GM21526 (cell line): Measurements from ENCODE around the gene CSTA.
"Not testable (repeated sequence)": the region's sequence is repeated elsewhere in the genome, so short reads cannot be mapped to it uniquely, and the experiment has no call there.

ENCODE experiments used
- ATAC-seq: cut with Tn5 transposase; IDR thresholded peaks from one replicate; pipeline ENCODE4 v1.9.1; 2021; ENCODE audit warnings: moderate library complexity; ENCODE audit not compliant: unreplicated experiment, low FRiP score

CSTA gene

GRCh38 chr3:122318620-122319019 lies 6.4 kb upstream of the CSTA start:
- ATAC-seq, result no peak

DNA sequence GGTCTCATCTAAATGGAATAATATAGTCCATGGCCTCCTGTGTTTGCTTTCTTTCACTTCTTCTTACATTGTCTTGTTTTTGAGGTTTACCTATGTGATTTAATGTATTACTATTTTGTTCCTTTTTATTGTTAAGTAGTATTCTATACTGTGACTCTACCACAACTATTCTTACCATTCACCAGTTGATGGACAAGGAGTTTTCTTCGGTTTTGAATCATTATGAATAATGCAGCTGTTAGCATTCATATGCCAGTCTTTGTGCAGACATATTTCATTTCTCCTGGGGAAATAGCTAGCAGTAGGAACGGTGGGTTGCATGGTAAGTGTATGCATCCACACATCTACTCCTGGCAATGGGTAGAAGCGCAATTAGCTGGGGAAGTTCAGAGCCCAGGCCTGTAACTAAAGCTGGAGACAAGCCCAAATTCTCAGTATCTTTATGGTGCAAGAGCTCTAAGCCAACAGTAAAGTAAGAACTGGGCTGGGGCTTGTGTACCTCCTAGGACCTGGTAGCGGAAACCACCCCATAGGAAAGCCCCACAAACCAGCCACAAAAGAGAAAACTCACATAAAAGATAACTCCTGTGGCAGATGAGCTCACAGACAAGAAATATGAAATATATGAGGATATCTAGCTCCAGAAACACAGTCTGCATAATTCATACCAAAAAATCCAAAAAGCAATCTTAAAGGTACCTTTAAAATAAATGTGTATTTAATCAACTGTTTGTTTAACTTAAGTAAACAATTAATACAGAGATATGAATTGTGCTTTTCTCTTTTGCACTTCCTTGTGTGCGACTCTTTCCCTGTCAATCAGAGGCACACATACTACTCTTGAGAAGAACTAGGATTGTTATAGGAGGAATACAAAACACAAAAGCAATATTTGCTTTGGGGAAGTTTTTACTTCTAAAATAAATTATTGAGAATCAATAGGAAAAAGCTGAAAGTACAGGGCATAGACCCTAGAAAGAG lies 2.7 kb upstream of the CSTA start:
- ATAC-seq, result no peak

DNA sequence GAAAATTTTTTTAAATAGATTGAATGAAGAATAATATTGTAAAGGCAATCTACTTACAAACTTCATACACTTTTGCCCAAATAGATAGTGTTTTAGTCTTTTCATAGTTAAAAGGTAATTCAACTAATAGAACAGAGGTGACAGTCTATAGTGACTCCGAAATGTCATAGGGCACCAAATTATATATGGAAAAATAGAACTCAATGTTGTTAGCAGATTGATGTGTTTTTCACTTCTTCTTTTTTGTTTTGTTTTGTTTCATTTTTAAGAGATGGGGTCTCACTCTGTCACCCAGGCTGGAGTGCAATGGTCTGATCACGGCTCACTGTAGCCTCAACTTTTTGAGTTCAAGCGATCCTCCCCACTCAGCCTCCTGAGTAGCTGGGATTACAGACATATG lies 721 bp downstream of the CSTA start:
- ATAC-seq, result no peak

DNA sequence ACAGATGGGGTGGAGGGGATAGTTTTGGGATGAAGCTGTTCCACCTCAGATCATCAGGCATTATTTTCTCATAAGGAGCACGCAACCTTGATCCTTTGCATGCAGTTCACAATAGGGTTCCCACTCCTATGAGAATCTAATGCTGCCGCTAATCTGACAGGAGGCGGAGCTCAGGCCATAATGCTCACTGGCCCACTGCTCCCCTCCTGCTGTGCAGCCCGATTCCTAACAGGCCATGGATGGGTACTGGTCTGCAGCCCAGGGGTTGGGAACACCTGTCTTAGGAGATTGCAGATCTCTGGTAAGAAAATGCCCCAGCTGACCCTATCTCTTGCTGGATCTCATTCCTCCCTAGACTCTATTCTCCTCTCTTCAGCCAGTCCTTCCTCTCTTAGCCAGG lies 6.8 kb downstream of the CSTA start:
- no peak for ATAC-seq

- ATAC-seq, result no peak
Measured at GRCh38 chr3:122332551-122332950, 7.5 kb downstream of the CSTA start.

GRCh38 chr3:122342803-122343202 lies 17.8 kb downstream of the CSTA start:
- ATAC-seq, result no peak

- ATAC-seq, result no peak
Measured at GRCh38 chr3:122343654-122344053, 18.6 kb downstream of the CSTA start.

DNA sequence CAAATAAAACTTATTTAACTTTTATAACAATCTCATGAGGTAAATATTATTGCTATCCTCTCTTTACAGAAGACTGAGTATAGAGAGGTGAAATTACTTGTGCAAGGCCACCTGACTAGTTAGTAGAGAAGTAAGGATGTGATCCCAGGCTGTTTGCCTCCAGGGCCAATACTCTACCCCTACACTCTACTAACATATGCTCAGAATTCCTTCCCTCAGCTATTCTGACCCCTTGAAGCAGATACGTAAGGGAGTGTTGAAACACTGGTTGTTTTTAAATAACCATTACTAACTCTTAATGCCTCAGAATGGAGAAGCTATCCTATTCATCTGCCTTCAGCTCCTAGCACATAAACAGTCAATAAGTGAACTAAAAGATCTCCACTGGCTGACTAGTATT lies 24.1 kb downstream of the CSTA start:
- no peak for ATAC-seq

- no peak for ATAC-seq
Measured at GRCh38 chr3:122350814-122351418, 25.9 kb downstream of the CSTA start.

- no peak for ATAC-seq
Measured at GRCh38 chr3:122351612-122352011, 26.6 kb downstream of the CSTA start.

GRCh38 chr3:122353215-122353614 lies 28.2 kb downstream of the CSTA start:
- no peak for ATAC-seq

DNA sequence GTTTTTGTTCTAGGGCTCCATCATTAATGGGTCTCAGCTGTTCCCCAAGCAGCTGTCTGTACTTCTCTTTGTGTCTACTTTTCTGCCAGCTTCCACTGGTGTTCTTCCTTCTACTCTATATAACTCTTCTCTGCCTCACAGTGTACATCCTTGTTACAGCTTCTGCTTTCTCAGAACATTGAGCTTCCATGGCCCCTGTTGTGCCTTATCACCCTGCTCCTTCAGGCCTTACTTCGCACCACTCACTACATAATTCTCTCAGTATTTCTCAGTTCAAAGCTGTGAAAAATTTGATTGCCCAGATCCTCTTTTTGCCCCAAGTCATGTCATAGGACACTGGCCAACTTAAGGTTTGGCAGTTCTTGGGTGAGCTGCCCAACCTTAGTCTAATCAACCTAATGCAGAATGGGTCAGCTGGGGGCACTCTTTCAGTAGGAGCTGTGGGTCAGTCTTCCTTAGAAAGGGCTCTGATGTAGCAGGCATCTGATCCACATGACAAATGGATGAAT lies 28.9 kb downstream of the CSTA start:
- no peak for ATAC-seq

GRCh38 chr3:122355612-122356011 lies 30.6 kb downstream of the CSTA start:
- no peak for ATAC-seq

DNA sequence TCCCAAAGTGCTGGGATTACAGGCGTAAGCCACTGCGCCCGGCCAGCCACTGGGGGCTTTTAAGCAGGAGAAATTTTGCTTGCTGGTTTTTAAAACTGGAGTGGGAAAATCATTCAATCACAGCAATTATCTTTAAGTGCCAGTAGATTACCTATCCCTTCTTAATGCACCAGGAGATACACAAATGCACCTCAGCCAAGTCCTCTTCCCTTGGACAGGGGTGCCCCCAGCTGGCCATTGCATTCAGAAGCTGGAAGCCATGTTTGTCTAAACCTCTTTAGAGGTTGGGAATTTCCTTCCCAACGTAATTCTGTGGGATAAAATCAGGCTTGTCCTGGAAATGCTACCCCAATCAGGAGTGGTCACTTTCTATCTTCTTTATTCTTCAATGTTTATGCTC lies 31.4 kb downstream of the CSTA start:
- no peak for ATAC-seq

DNA sequence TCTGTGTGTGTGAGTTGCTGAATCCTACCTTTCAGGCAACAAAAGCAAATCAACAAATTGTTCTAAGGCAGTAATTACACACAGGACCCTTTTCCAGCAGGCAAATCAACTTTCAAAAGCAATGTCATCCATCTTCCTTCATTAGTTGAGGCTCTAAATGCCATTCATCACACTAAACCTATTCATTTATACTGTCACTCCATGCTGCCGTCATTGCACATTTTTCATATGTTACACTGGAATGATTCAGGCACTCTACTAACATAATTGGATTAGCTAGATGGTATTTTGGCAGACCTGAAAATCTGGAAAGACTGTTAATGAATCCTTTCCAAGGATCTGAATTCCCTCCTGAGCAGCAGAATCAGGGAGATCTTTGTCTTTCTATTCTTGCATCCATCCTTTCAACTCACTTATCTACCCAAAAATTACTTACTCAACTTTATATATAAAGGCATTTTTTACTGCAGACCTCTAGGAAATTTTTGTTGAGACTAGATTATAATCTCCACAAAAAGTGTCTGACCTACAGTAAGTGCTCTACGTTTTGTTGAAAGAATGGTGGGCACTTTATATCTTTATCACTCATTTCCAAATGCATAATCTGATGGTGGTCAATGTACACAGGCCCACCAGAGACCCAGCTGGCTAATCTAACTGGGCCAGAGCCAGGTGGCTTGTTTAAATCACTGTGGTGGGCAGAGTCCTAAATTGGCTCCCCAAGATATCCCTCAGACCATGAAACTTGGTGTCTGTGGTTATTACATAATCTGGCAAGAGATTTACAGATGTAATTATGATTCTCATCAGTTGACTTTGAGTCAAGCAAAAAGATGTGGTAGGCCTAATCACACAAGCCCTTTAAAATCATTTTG lies 33.0 kb downstream of the CSTA start:
- no peak for ATAC-seq

DNA sequence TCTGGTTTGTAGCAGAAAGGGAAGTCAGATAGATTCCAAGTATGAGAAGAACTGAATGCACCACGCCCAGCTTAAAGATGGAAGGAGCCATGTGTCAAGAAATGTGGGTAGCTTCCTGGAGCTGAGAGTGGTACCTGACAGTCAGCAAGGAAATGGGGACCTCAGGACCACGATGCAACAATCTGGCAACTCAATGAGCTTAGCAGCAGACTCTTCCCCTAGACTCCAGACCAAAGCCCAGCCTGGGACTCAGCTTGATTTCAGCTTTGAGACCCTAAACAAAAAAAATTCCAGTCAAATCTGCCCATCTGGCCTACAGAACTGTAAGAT lies 33.6 kb downstream of the CSTA start:
- no peak for ATAC-seq

- ATAC-seq, result no peak
Measured at GRCh38 chr3:122362026-122362425, 37.0 kb downstream of the CSTA start.

GRCh38 chr3:122364490-122364889 lies 39.4 kb downstream of the CSTA start:
- ATAC-seq, result no peak

- no peak for ATAC-seq
Measured at GRCh38 chr3:122365073-122365472, 40.0 kb downstream of the CSTA start.

DNA sequence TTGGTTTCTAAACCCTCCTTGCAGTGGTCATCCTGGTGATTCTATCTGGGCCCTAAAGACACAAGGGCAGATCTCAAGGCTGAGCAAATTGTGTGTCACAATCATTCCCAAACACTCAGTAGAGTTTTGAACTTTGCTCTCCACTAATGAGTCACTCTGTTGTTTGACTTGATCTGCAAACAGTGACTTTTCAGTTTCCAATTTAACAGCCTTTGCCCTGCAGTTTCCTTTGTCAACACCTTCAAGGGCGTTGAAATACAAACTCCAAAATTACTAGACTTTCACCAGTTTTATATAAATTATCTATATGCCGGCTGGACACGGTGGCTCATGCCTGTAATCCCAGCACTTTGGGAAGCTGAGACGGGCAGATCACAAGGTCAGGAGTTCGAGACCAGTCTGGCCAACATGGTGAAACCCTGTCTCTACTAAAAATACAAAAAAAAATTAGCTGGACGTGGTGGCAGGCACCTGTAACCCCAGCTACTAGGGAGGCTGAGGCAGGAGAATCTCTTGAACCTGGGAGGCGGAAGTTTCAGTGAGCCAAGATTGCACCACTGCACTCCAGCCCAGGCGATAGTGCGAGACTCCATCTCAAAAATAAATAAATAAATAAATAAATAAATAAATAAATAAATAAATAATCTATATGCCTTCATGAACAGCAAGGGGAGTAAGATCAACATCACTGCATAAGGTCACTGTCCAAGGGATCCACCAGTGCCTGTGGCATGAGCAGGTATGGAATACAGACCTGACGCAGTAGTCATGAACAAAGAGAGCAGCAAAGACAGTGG lies 40.7 kb downstream of the CSTA start:
- not testable (repeated sequence) for ATAC-seq
